ENCODE measurements around the gene MFAP3L.

The MFAP3L gene

GRCh38 chr4:170009291-170009690, 16.9 kb downstream of the MFAP3L start:
- TF ChIP-seq TOX (CRISPR knock-in tag; IDR thresholded peaks at IDR 0.05; ENCODE audit: borderline replicate concordance): no peak
- no peak for TF ChIP-seq ISL1 (CRISPR knock-in tag; IDR thresholded peaks at IDR 0.05)
- TF ChIP-seq TSHZ2 (CRISPR knock-in tag; IDR thresholded peaks at IDR 0.05): no peak
- ATAC-seq: no peak

DNA sequence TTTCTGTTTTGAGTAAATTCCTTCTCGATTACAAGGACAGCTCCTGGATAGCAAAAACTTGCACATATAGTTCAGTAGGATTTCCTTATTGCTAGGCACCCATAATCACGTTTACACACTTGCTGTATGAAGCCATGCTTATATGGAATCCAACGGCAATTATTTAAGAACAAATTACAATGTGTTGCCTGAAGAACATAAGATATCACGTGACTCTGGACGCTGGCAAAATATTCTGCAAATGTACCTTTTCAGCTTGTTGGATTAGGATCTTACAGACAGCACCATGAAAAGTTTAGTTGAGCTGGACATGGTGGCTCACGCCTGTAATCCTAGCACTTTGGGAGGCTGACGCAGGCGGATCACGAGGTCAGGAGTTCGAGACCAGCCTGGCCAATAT, 17.4 kb downstream of the MFAP3L start:
- ATAC-seq: no peak
- TF ChIP-seq, protein P1, sequence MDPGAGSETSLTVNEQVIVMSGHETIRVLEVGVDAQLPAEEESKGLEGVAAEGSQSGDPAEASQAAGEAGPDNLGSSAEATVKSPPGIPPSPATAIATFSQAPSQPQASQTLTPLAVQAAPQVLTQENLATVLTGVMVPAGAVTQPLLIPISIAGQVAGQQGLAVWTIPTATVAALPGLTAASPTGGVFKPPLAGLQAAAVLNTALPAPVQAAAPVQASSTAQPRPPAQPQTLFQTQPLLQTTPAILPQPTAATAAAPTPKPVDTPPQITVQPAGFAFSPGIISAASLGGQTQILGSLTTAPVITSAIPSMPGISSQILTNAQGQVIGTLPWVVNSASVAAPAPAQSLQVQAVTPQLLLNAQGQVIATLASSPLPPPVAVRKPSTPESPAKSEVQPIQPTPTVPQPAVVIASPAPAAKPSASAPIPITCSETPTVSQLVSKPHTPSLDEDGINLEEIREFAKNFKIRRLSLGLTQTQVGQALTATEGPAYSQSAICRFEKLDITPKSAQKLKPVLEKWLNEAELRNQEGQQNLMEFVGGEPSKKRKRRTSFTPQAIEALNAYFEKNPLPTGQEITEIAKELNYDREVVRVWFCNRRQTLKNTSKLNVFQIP (CRISPR knock-in tag; IDR thresholded peaks at IDR 0.05; ENCODE audit: borderline replicate concordance, low read depth): no peak
- TF ChIP-seq ZNF70 (CRISPR knock-in tag; IDR thresholded peaks at IDR 0.05) (no peak), ZFP3 (CRISPR knock-in tag; IDR thresholded peaks at IDR 0.05) (no peak), ESRRG (CRISPR knock-in tag; IDR thresholded peaks at IDR 0.05) (no peak), TCF4 (CRISPR knock-in tag; IDR thresholded peaks at IDR 0.05; ENCODE audit: borderline replicate concordance) (no peak), TSHZ2 (CRISPR knock-in tag; IDR thresholded peaks at IDR 0.05) (no peak), ZFP30 (CRISPR knock-in tag; IDR thresholded peaks at IDR 0.05) (no peak), PPARA (CRISPR knock-in tag; IDR thresholded peaks at IDR 0.05; ENCODE audit: borderline replicate concordance) (no peak), ZC3H10 (CRISPR knock-in tag; IDR thresholded peaks at IDR 0.05) (no peak), ZNF8 (CRISPR knock-in tag; IDR thresholded peaks at IDR 0.05) (no peak), RARB (CRISPR knock-in tag; IDR thresholded peaks at IDR 0.05) (no peak), ARNTL (CRISPR knock-in tag; IDR thresholded peaks at IDR 0.05; ENCODE audit: borderline replicate concordance, low read depth) (no peak), ZNF565 (CRISPR knock-in tag; conservative IDR thresholded peaks at IDR 0.05; ENCODE audit: low read depth) (no peak), GLIS3 (CRISPR knock-in tag; IDR thresholded peaks at IDR 0.05) (no peak), TOX (CRISPR knock-in tag; IDR thresholded peaks at IDR 0.05; ENCODE audit: borderline replicate concordance) (no peak), BACH2 (CRISPR knock-in tag; IDR thresholded peaks at IDR 0.05; ENCODE audit: borderline replicate concordance) (no peak), PATZ1 (CRISPR knock-in tag; IDR thresholded peaks at IDR 0.05; ENCODE audit: borderline replicate concordance) (no peak)

DNA sequence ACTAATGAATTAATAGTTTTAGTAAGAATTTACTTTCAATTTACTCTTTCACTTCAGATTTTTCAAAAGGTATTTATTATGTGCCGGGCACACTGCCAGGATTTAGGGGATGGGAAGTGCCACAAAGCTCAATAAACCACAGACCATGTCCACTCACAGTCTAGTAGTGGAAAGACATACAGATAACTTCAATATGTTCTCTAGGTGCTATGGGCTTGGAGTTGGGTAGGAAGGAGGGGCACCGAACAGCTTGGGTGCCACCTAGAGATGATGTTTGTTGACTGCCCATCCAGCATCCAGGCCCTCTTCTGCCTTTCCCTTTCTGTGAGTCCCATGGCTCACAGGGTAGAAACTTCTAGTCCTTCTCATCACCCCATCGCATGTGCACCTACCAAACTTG, 17.8 kb downstream of the MFAP3L start:
- ATAC-seq: peak; percentile 42
- TF ChIP-seq TCF4 (CRISPR knock-in tag; IDR thresholded peaks at IDR 0.05; ENCODE audit: borderline replicate concordance) (no peak), CSDC2 (CRISPR knock-in tag; IDR thresholded peaks at IDR 0.05) (no peak), ZFP3 (CRISPR knock-in tag; IDR thresholded peaks at IDR 0.05) (no peak), PPARA (CRISPR knock-in tag; IDR thresholded peaks at IDR 0.05; ENCODE audit: borderline replicate concordance) (no peak), RARB (CRISPR knock-in tag; IDR thresholded peaks at IDR 0.05) (no peak), ZNF70 (CRISPR knock-in tag; IDR thresholded peaks at IDR 0.05) (no peak), CREB5 (CRISPR knock-in tag; IDR thresholded peaks at IDR 0.05; ENCODE audit: low read depth) (no peak)
- TF ChIP-seq, protein P2, sequence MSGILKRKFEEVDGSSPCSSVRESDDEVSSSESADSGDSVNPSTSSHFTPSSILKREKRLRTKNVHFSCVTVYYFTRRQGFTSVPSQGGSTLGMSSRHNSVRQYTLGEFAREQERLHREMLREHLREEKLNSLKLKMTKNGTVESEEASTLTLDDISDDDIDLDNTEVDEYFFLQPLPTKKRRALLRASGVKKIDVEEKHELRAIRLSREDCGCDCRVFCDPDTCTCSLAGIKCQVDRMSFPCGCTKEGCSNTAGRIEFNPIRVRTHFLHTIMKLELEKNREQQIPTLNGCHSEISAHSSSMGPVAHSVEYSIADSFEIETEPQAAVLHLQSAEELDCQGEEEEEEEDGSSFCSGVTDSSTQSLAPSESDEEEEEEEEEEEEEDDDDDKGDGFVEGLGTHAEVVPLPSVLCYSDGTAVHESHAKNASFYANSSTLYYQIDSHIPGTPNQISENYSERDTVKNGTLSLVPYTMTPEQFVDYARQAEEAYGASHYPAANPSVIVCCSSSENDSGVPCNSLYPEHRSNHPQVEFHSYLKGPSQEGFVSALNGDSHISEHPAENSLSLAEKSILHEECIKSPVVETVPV (CRISPR knock-in tag; IDR thresholded peaks at IDR 0.05): no peak
